ACC112 (cell line): ENCODE measurements around the gene PLXNA2.

Source experiments
- H2AFZ ChIP-seq: fragments of 200-600 bp; sonication (generic); one replicate; pipeline ENCODE4 v1.6.0; 2017; ENCODE audit warnings: antibody characterized with exemption, low read length; ENCODE audit not compliant: unreplicated experiment
- H3K27ac ChIP-seq: fragments of 200-600 bp; sonication (generic); 2 replicates; pipeline ENCODE4 v1.5.1; 2014; ENCODE audit warnings: low read depth, mild to moderate bottlenecking, antibody characterized with exemption, low read length, moderate library complexity
- H3K27me3 ChIP-seq: fragments of 200-600 bp; sonication (generic); 2 replicates; pipeline ENCODE4 v1.6.1; 2014; ENCODE audit warnings: mild to moderate bottlenecking, antibody characterized with exemption, low read length, moderate library complexity, mixed read lengths; ENCODE audit not compliant: insufficient read depth
- H3K36me3 ChIP-seq: fragments of 200-600 bp; sonication (generic); 2 replicates; pipeline ENCODE4 v1.6.1; 2016; ENCODE audit warnings: mild to moderate bottlenecking, antibody characterized with exemption, low read length, moderate library complexity, mixed read lengths; ENCODE audit not compliant: insufficient read depth
- H3K4me1 ChIP-seq: fragments of 200-600 bp; sonication (generic); one replicate; pipeline ENCODE4 v1.6.1; 2016; ENCODE audit warnings: low read length, mixed read lengths; ENCODE audit not compliant: insufficient read depth, unreplicated experiment, control insufficient read depth
- H3K4me3 ChIP-seq: fragments of 200-600 bp; sonication (generic); 2 replicates; pipeline ENCODE4 v1.5.1; 2014; ENCODE audit warnings: mild to moderate bottlenecking, low read depth, low read length
- H3K79me2 ChIP-seq: fragments of 200-600 bp; sonication (generic); one replicate; pipeline ENCODE4 v1.6.0; 2016; ENCODE audit warnings: low read length; ENCODE audit not compliant: control insufficient read depth, unreplicated experiment, insufficient read depth

PLXNA2 gene

GRCh38 chr1:208052926-208053407 is 191.2 kb downstream of the PLXNA2 start:
- H3K4me3 ChIP-seq, result no peak overlapping the region
- H3K36me3 ChIP-seq, result peaks cover 4% of the 10 kb centered on the region; the same call in 1 of the 2 replicates
- H3K4me1 ChIP-seq, result no peaks in the 10 kb centered on the region
- H3K27ac ChIP-seq, result no peak overlapping the region
- H3K27me3 ChIP-seq, result no peaks in the 10 kb centered on the region
- no peak overlapping the region for H2AFZ ChIP-seq
- no peaks in the 10 kb centered on the region for H3K79me2 ChIP-seq

DNA sequence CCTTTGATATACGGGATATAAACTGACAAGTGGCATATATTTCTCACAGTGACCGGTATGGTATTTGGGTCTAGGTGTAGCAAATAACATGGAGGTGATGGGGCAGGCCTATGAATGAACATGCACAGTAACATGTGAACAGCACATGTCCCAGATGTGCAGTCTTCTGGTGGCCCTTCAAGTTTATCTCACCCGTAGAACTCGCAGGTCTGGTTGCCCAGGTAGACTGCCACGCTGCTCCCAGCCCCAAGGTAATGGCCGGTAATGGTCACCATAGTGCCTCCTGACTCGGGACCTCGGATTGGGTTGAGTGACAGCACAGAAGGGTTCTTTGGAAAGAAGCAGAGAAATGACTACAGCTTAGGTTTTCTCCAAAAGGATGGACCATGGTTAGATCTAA is 192.0 kb downstream of the PLXNA2 start:
- no peaks in the 10 kb centered on the region for H3K27me3 ChIP-seq

DNA sequence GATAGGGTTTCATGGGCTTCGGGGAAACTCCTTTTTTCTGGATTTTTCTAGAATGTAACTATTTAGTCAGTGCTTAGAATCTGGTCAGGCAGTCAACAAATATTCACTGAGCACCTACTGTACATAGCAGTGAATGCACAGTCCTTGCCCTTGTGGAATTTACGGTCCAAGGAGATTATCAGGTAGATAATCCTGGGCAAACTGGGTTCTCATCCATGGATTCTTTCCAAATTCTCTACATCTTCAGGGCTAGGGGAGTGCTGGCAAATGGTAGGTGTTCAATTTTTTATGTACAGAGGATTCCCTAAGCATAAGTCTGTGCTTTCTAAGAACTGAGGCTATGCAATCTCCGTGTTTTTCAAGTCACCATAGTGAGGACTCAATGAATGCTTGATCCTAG is 192.5 kb downstream of the PLXNA2 start:
- H3K79me2 ChIP-seq, result no peaks in the 10 kb centered on the region
- peaks cover 4% of the 10 kb centered on the region; the same call in 1 of the 2 replicates for H3K36me3 ChIP-seq
- H3K27ac ChIP-seq, result no peak overlapping the region

More for the DNA sequence above, 192.0 kb downstream of the PLXNA2 start:
- no peaks in the 10 kb centered on the region for H3K4me1 ChIP-seq
- no peaks in the 10 kb centered on the region for H3K79me2 ChIP-seq
- peaks cover 4% of the 10 kb centered on the region; the same call in 1 of the 2 replicates for H3K36me3 ChIP-seq
- no peak overlapping the region for H2AFZ ChIP-seq
- H3K27ac ChIP-seq, result no peak overlapping the region
- H3K4me3 ChIP-seq, result no peak overlapping the region

DNA sequence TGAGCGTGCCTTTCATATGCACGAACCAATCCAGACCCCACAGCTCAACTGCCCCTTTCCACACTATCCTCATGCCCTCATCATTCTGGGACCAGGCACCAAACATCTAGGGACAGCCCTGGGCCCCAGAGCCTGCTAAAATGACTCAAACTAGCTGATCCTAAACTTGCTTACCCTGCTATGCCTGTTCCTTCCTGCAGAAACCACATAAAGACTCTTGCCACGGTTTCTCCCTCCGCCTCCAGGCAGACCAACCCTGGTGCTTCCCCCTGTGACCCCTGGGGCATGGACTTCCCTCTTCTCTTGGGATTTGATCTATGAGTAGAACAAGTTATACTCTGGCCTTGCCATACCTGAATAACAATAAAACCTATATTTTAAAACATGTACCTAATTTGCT is 195.3 kb downstream of the PLXNA2 start:
- Histone ChIP-seq H3K4me1 (no peaks in the 10 kb centered on the region), H3K4me3 (no peak overlapping the region), H2AFZ (no peak overlapping the region), H3K27me3 (no peaks in the 10 kb centered on the region), H3K36me3 (peaks cover 13% of the 10 kb centered on the region; the same call in 1 of the 2 replicates), H3K27ac (no peak overlapping the region), H3K79me2 (no peaks in the 10 kb centered on the region)

More for the DNA sequence above, 192.5 kb downstream of the PLXNA2 start:
- Histone ChIP-seq H3K4me1 (no peaks in the 10 kb centered on the region), H3K27me3 (no peaks in the 10 kb centered on the region), H3K4me3 (no peak overlapping the region), H2AFZ (no peak overlapping the region)

GRCh38 chr1:208047975-208048374 is 196.2 kb downstream of the PLXNA2 start:
- H2AFZ ChIP-seq, result no peak overlapping the region
- no peak overlapping the region for H3K27ac ChIP-seq
- H3K4me1 ChIP-seq, result no peaks in the 10 kb centered on the region
- peaks cover 13% of the 10 kb centered on the region; the same call in 1 of the 2 replicates for H3K36me3 ChIP-seq
- no peaks in the 10 kb centered on the region for H3K79me2 ChIP-seq
- no peaks in the 10 kb centered on the region for H3K27me3 ChIP-seq
- no peak overlapping the region for H3K4me3 ChIP-seq

GRCh38 chr1:208047476-208047934 is 196.7 kb downstream of the PLXNA2 start:
- peaks cover 13% of the 10 kb centered on the region; the same call in 1 of the 2 replicates for H3K36me3 ChIP-seq
- H3K4me1 ChIP-seq, result no peaks in the 10 kb centered on the region
- H3K79me2 ChIP-seq, result no peaks in the 10 kb centered on the region
- no peak overlapping the region for H2AFZ ChIP-seq
- H3K4me3 ChIP-seq, result no peak overlapping the region
- H3K27me3 ChIP-seq, result no peaks in the 10 kb centered on the region
- H3K27ac ChIP-seq, result no peak overlapping the region

DNA sequence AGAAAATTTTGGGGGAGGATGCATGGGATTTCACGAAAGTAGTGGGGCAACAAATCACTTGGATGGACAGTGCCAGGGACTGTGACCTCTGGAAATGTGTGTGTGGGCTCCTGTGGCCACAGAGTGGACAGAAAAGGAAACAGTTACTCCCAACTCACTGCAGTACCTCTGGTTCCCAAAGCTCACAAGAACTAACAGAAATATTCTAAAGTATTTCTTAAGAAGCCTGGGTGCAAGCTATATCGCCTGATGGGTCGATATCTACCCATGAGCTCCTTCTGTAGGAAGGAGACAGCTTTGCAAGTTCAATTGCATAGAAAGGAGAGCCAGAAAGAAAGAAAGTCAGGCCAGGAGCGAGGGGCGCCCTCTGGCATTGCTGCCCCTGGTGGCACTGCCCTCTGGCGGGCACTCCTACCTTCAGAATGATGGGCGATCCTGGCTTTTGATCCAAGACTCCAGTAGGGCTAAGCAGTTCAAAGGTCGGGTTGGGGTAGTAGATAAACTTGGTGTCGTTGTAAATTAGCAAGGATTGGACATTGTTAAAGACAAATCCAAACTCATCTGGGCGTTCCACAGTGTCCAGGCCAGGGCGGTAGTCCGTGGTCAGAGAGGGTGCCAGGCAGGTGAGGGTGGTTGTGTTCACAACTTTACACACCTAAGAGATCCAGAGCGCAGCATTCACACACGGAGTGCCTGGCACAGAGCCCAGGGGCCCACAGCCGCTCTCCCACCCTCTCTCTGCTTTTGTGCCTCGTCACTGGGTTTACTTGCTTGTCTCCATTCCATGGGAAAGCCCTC is 198.5 kb downstream of the PLXNA2 start:
- no peaks in the 10 kb centered on the region for H3K27me3 ChIP-seq
- H3K4me3 ChIP-seq, result no peak overlapping the region
- no peaks in the 10 kb centered on the region for H3K79me2 ChIP-seq
- no peak overlapping the region for H2AFZ ChIP-seq
- no peak overlapping the region for H3K27ac ChIP-seq
- H3K36me3 ChIP-seq, result peaks cover 17% of the 10 kb centered on the region; the same call in 1 of the 2 replicates
- no peaks in the 10 kb centered on the region for H3K4me1 ChIP-seq

DNA sequence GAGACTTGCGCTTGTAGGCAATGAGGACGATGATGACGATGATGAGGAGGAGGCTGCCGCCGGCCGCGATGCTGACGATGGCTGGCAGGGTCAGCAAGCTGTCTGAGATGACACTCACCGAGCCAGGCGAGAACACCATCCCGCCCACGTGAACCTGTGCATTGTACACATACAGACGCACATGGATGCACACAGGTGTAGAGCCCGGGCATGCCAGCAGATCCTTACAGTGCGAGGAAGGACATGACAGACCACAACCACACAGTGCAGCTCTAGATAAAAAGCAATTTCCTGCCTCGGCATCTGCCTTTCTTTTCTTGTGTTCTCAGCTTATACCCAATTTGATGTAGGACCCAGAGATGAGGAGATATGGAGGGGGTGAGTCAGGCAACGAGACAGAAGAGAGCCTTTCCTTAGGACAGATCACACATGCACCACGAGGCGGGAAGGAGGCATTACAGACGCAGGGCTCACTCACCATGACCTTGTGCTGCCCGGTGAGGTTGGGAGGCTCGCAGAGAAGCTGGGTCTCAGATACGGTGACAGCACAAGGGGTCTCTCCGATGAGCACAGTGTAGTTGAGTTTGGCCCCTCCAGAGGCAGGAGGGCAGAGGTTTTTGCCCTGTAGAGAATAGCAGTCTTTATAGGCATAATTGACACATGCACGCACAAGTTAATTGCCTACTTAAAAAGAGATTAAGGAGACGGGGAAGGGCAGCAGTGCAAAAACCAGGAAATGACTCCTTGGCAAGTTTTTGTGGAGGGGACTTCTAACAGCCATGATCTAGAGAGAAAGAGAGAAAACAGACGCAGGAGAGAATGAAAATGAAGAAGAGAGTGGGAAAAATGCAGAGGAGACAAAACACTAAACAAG is 199.4 kb downstream of the PLXNA2 start:
- no peaks in the 10 kb centered on the region for H3K79me2 ChIP-seq
- H3K27ac ChIP-seq, result no peak overlapping the region
- no peak overlapping the region for H2AFZ ChIP-seq
- peaks cover 17% of the 10 kb centered on the region; the same call in 1 of the 2 replicates for H3K36me3 ChIP-seq
- no peaks in the 10 kb centered on the region for H3K4me1 ChIP-seq
- no peak overlapping the region for H3K4me3 ChIP-seq
- H3K27me3 ChIP-seq, result no peaks in the 10 kb centered on the region

GRCh38 chr1:208043691-208044181 is 200.4 kb downstream of the PLXNA2 start:
- no peaks in the 10 kb centered on the region for H3K79me2 ChIP-seq
- H3K27me3 ChIP-seq, result no peaks in the 10 kb centered on the region
- peaks cover 17% of the 10 kb centered on the region; the same call in 1 of the 2 replicates for H3K36me3 ChIP-seq

DNA sequence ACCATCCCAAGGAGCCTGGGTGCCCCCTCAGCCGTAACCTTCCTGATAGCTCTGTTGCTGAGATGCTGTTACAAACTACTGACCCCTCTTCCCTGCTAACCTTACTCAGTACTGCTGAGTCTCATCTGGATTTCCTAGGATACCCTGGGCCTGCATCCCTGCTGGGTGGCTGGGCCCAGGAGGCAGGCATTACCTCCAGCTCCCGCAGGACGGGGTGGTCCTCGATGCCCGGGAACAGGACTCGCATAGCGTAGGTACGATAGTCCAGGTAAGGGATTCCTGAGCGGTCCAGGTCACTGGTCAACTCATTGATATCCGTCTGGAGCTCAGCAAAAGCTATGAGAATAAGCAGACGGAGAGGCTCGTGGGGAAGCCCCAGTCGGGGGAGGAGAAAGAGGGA is 201.3 kb downstream of the PLXNA2 start:
- H2AFZ ChIP-seq, result no peak overlapping the region
- H3K4me1 ChIP-seq, result no peaks in the 10 kb centered on the region
- H3K27me3 ChIP-seq, result no peaks in the 10 kb centered on the region
- no peaks in the 10 kb centered on the region for H3K79me2 ChIP-seq
- H3K27ac ChIP-seq, result no peak overlapping the region
- no peak overlapping the region for H3K4me3 ChIP-seq
- peaks cover 17% of the 10 kb centered on the region; the same call in 1 of the 2 replicates for H3K36me3 ChIP-seq

More at GRCh38 chr1:208043691-208044181, 200.4 kb downstream of the PLXNA2 start:
- Histone ChIP-seq H3K4me3 (no peak overlapping the region), H3K4me1 (no peaks in the 10 kb centered on the region), H2AFZ (no peak overlapping the region), H3K27ac (no peak overlapping the region)
